ENCODE results near the gene ITM2B. TPM values are rescaled to one million over a fixed set of nuclear protein-coding genes. Genes with fewer than 3 reads are reported as not detected.

Gene ITM2B
- total RNA-seq, 1 experiment from 2014 or later: 160 TPM

DNA sequence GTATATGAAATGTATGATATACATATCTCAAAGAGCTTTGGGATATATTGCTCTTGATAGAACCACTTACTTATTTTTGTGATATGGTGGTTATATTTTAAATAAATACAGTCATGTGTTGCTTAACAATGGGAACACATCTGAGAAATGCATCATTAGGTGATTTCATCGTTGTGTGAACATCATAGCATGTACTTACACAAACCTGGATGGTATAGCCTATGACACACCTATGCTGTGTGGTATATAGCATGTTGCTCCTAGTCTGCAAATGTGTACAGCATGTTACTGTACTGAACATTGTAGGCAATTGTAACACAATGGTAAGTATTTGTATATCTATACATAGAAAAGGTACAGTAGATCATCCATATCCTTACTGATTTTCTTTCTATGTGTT lies 78.2 kb downstream of the ITM2B start:
- DNase-seq (ENCODE audit: low spot score): no peak

DNA sequence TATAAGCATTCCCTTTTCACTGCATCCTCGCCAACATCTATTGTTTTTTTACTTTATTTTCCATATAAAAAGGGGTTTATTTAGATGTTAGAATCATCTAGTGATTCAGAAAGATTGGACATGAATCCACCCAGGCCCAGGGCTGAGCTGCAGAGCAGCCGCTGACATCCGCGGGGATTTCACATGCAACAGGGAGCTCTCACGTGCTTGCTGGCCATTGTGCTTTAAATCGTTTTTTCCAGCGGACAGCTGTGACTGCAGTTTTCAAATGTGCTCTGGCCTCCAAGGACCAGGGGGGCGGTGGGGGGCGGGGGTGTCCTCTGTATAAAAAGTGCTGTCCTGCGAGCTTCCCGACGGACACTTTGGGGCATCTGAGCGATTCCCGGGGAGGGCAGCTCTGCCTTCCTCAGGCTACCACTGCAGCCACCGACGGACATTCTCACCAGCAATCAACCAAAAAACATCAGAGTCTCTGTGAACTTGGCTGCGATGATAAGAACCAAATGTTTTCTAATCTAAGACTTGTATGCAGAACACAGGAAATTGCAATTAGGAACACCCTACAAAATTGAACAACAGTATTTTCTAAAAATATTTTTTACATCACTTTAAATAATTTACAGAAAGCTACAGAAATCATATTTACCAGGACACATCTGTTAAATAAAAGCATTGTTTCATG lies 83.1 kb downstream of the ITM2B start:
- DNase-seq (ENCODE audit: low spot score): no peak

DNA sequence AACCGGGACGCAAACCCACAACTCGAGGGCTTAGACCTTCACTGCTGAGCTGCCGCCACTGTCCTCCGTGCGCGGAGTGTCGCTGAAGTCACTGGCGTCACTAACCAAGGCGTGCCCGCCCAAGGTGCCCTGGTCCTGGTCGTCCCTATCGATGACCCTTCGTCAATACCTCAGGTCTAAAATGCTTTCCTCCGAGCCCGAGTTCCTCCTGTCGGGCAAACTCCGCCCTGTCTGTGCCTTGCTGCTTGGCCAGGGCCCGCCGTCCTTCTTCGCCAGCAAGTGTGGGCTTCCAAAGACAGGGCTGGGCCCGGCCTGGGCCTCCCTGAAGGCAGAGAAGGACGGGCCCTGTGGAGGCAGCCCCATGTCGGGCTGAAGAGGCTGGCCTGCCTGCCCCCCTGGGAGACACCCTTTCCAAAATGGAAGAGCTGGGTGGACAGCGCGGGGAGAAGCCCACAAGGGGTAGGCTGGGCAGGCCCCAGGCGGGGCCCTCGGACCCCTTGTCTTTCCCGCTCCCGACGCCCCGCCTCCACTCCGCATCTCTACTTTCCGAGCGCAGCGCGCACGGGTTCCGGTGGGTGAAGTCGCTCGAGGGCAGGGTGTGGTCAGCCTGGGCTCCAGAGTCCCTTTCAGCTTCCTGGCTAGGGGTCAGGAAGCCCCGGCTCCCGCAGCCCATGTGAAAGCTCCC lies 84.0 kb downstream of the ITM2B start:
- DNase-seq (ENCODE audit: low spot score): no peak

DNA sequence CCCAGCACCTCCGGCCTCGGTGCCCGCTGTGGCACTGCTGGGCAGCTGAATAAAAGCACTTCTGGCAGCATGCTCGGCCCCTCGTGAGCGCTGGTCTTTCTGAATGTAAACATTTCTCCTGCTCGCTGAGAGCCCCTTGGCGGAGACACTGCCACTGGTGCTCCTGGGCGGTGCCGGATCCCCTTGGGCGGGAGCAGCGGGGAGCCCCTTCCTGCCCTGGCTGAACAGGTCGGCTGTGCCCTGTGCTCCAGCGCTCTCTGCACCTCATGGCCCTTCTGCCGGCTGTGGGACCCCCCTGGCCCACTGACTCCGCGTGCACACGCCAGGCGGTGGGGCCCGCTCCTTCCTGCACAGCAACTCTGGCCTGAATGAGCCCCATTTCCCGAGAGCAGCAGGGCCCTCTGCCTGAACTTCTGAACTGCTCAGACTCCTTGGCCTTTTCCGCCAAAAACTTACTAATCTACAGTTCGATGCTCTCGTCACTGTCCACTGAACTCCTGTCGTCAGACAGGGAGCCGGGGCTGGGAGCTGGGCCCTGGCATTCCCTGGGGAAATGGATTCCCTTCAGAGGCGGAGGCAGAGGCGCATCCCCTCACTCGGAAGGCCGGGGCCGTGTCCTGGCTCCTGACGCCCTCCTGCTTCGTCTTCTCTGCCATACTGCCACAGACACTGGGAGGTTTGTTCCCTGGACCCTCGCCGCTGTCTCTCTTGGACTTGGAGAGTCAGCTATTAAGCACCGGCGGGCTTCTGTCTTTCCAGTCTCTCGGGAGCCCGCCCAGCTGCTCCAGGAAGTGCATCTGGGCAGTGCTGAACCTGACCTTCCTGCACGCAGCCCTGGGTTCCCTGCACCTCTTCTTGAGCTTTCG lies 84.7 kb downstream of the ITM2B start:
- no peak for DNase-seq (ENCODE audit: low spot score)

DNA sequence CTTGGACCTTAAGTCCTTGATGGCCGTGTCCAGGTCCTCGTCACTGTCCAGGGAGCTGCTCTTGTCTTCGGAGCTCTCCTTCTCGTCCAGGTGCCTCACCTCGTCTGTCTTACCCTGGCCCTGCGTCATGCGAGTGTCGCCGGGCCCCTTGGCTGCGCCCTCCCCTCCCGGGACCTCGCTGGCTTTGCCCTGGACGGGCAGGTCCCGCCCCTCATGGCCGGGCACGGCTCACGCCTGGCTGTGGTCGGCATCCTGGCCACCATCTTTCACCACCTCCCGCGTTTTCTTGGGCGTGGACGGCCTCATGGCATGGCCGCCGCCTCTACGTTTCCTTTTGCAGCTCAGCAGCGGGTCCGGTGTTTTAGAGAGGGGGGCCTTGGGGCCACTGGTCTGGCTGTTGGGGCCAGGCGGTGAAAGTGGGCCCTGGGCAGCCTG lies 85.4 kb downstream of the ITM2B start:
- DNase-seq (ENCODE audit: low spot score): no peak

GRCh38 chr13:48318821-48319511 lies 86.0 kb downstream of the ITM2B start:
- DNase-seq (ENCODE audit: low spot score): no peak

Other genes starting within 250 kb of the ITM2B start
- gene SUCLA2, start 231.9 kb upstream of the ITM2B start, total RNA-seq (2014; rRNA removed; shearing (Covaris generic)): 64.4 and 74.4 TPM in 2 replicates
- 34.2 and 37.2 TPM in 2 replicates for gene NUDT15, start 195.5 kb upstream of the ITM2B start, total RNA-seq (2014; rRNA removed; shearing (Covaris generic))
- 37.6 and 40.4 TPM in 2 replicates for gene MED4, start 138.1 kb upstream of the ITM2B start, total RNA-seq (2014; rRNA removed; shearing (Covaris generic))
- 55.3 and 57.9 TPM in 2 replicates for gene RB1, start 70.5 kb downstream of the ITM2B start, total RNA-seq (2014; rRNA removed; shearing (Covaris generic))
- gene LPAR6, start 179.9 kb downstream of the ITM2B start, total RNA-seq (2014; rRNA removed; shearing (Covaris generic)): 6.0 and 6.5 TPM in 2 replicates